Lung (tissue), 12 donors: ENCODE results near the gene DNAJB11. TPM values are rescaled to one million over a fixed set of nuclear protein-coding genes. Genes with fewer than 3 reads are reported as not detected.
"Not testable (repeated sequence)": the region's sequence is repeated elsewhere in the genome, so short reads cannot be mapped to it uniquely, and the experiment has no call there.

Experiments
- ATAC-seq: fragments of 200-7000 bp; cut with Tn5 transposase; one replicate; pipeline ENCODE4 v1.9.1; 2020; ENCODE audit warnings: moderate number of reproducible peaks; ENCODE audit not compliant: insufficient read depth, low FRiP score
- DNase-seq, 3 donors: peaks; one replicate each; pipeline ENCODE4 v3.0.0-alpha.2; 2013 to 2017
- H3K27ac ChIP-seq, 2 donors: one replicate each; pipeline ENCODE4 v1.5.1; 2013; ENCODE audit warnings: mild to moderate bottlenecking in 2 of 2, moderate library complexity in 2 of 2, control low read depth in 1 of 2, inconsistent platforms in 1 of 2, low read depth in 1 of 2, low read length in 1 of 2
- H3K27me3 ChIP-seq, 3 donors: one replicate each; pipeline ENCODE4 v1.5.1; 2013; ENCODE audit warnings: low read length in 2 of 3; ENCODE audit not compliant: control insufficient read depth in 3 of 3, insufficient read depth in 3 of 3
- H3K36me3 ChIP-seq, 4 donors: one replicate each; pipeline ENCODE4 v1.5.1; 2013; ENCODE audit warnings: low read length in 4 of 4, mild to moderate bottlenecking in 1 of 4, moderate library complexity in 1 of 4; ENCODE audit not compliant: control insufficient read depth in 4 of 4, insufficient read depth in 4 of 4
- H3K4me1 ChIP-seq, 5 donors: one replicate each; pipeline ENCODE4 v1.5.1; 2013; ENCODE audit warnings: low read length in 5 of 5, mild to moderate bottlenecking in 2 of 5, moderate library complexity in 1 of 5; ENCODE audit not compliant: control insufficient read depth in 5 of 5, insufficient read depth in 5 of 5
- H3K4me3 ChIP-seq: one replicate; pipeline ENCODE4 v1.5.1; 2013; ENCODE audit warnings: mild to moderate bottlenecking, control low read depth, moderate library complexity
- H3K9ac ChIP-seq, 2 donors: one replicate each; pipeline ENCODE4 v1.5.1; 2013; ENCODE audit warnings: low read length in 2 of 2, control low read depth in 1 of 2; ENCODE audit not compliant: insufficient read depth in 1 of 2
- H3K9me3 ChIP-seq, 4 donors: one replicate each; pipeline ENCODE4 v1.5.1; 2013; ENCODE audit warnings: low read length in 3 of 4, mild to moderate bottlenecking in 1 of 4, moderate library complexity in 1 of 4; ENCODE audit not compliant: control insufficient read depth in 4 of 4, insufficient read depth in 3 of 4
- WGBS, 2 donors: extraction: QIAGEN DNeasy Blood & Tissue Kit; methylation state at CpG; one replicate each; pipeline ENCODE4 v1.1.7; 2013; 5-methylcytosine and 5-hydroxymethylcytosine counted together
- polyA plus RNA-seq, 2 donors: library from polyadenylated mRNA; stranded (reverse); fragments of 200-250 nt; gene quantifications; one replicate each; pipeline ENCODE4 v1.2.1, GENCODE V29; 2013
- total RNA-seq, 2 donors: library from RNA; depleted of rRNA in 1 of 2; stranded (reverse); fragments of >200 nt in 1 of 2; gene quantifications; one replicate each; pipeline ENCODE4 v1.2.1, GENCODE V29; 2014 to 2021
- TF ChIP-seq, protein P1 (sequence below): IDR thresholded peaks from 2 replicates; pipeline ENCODE4 v1.5.1; 2012; ENCODE audit warnings: mild to moderate bottlenecking; ENCODE audit errors: control extremely low read depth, extremely low read depth
- donor health status: control.
- donor health status: control.
- donor health status: Bipolar disorder and iron deficiency.
- donor health status: healthy.
- donor health status: DM: yes; HTN: yes; CAD: no.

The DNAJB11 gene
- total and polyA plus RNA-seq, 4 donors, result 46.1 to 109 (median 53.0) TPM

GRCh38 chr3:186526256-186526606 is 44.3 kb upstream of the DNAJB11 start:
- Histone ChIP-seq H3K4me3 (no peak overlapping the region), H3K36me3 (no peaks in the 10 kb centered on the region), H3K27ac (no peak overlapping the region), H3K9ac (no peak overlapping the region), H3K4me1 (peaks cover 0 to 9% (median 0%) of the 10 kb centered on the region in 5 donors), H3K9me3 (no peaks in the 10 kb centered on the region), H3K27me3 (no peaks in the 10 kb centered on the region)
- DNase-seq, result no peak
- TF ChIP-seq, protein P1, sequence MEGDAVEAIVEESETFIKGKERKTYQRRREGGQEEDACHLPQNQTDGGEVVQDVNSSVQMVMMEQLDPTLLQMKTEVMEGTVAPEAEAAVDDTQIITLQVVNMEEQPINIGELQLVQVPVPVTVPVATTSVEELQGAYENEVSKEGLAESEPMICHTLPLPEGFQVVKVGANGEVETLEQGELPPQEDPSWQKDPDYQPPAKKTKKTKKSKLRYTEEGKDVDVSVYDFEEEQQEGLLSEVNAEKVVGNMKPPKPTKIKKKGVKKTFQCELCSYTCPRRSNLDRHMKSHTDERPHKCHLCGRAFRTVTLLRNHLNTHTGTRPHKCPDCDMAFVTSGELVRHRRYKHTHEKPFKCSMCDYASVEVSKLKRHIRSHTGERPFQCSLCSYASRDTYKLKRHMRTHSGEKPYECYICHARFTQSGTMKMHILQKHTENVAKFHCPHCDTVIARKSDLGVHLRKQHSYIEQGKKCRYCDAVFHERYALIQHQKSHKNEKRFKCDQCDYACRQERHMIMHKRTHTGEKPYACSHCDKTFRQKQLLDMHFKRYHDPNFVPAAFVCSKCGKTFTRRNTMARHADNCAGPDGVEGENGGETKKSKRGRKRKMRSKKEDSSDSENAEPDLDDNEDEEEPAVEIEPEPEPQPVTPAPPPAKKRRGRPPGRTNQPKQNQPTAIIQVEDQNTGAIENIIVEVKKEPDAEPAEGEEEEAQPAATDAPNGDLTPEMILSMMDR, result no peak
- 72 to 74% methylated on average over 6 of the region's 6 CpGs for WGBS, 2 donors
- no peak for ATAC-seq

- H3K27ac ChIP-seq, result no peak overlapping the region
- no peak for ATAC-seq
Observed at GRCh38 chr3:186529201-186529999, 41.1 kb upstream of the DNAJB11 start.

DNA sequence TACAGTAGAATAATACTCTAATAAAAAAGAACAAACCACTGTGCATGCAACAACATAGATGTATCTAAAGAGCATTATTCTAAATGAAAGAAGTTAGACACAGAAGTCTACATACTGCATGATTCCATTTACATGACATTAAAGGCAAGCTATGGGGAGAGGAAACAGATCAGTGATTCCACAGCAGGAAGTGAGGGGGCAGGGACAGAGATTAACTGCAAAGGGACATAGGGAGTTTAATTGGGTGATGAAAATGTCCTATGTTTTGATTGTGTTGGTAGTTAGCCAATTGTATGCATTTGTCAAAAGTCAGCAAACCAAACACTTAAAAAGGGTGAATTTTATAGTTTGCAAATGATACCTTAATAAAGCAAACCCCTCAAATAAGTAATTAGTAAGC is 40.1 kb upstream of the DNAJB11 start:
- TF ChIP-seq, protein P1, result no peak
- H3K9me3 ChIP-seq, result no peaks in the 10 kb centered on the region
- no peak overlapping the region for H3K9ac ChIP-seq
- no peak overlapping the region for H3K27ac ChIP-seq
- no peaks in the 10 kb centered on the region for H3K36me3 ChIP-seq
- ATAC-seq (no peak), DNase-seq (peak in 2 of 3 donors; percentile 60 to 67)
- H3K27me3 ChIP-seq, result no peaks in the 10 kb centered on the region
- H3K4me1 ChIP-seq, result peaks cover 0 to 9% (median 2%) of the 10 kb centered on the region in 5 donors
- no peak overlapping the region for H3K4me3 ChIP-seq

More at GRCh38 chr3:186529201-186529999, 41.1 kb upstream of the DNAJB11 start:
- H3K9me3 ChIP-seq, result no peaks in the 10 kb centered on the region
- no peak for DNase-seq
- no peaks in the 10 kb centered on the region for H3K27me3 ChIP-seq
- no peaks in the 10 kb centered on the region for H3K36me3 ChIP-seq
- H3K9ac ChIP-seq, result no peak overlapping the region
- 53 to 80% methylated on average over 11 of the region's 11 CpGs for WGBS, 2 donors
- TF ChIP-seq, protein P1, result no peak
- H3K4me3 ChIP-seq, result no peak overlapping the region
- peaks cover 0 to 9% (median 1%) of the 10 kb centered on the region in 5 donors for H3K4me1 ChIP-seq

GRCh38 chr3:186531694-186532093 is 38.8 kb upstream of the DNAJB11 start:
- not testable (repeated sequence) for H3K4me3 ChIP-seq, H3K4me1 ChIP-seq, H3K27ac ChIP-seq, H3K36me3 ChIP-seq, H3K9ac ChIP-seq, H3K9me3 ChIP-seq, H3K27me3 ChIP-seq, ATAC-seq, DNase-seq
- WGBS, 2 donors, result 94 to 98% methylated on average over 3 of the region's 3 CpGs
